Fibroblast of lung (primary cell): ENCODE results near the gene TNFSF13. TPM values are rescaled to one million over a fixed set of nuclear protein-coding genes. Genes with fewer than 3 reads are reported as not detected.
A peak's percentile ranks its signal among the peaks of the same experiment; 100 is the strongest.

Source experiments
- DNase-seq, 2 donors: peaks; one replicate each; pipeline versions ENCODE4 v3.0.0 to v3.0.0-alpha.2; 2010; ENCODE audit warnings: low read depth in 2 of 2
- H2AFZ ChIP-seq: 2 replicates; pipeline ENCODE4 v1.5.1; 2012; ENCODE audit warnings: low read length, control low read depth, inconsistent platforms
- H3K27ac ChIP-seq: 2 replicates; pipeline ENCODE4 v1.5.1; 2011; ENCODE audit warnings: low read length, control low read depth; ENCODE audit not compliant: insufficient read depth
- H3K27me3 ChIP-seq: 2 replicates; pipeline ENCODE4 v1.5.1; 2011; ENCODE audit warnings: mild to moderate bottlenecking, low read length; ENCODE audit not compliant: control insufficient read depth, insufficient read depth
- H3K36me3 ChIP-seq: 2 replicates; pipeline ENCODE4 v1.5.1; 2011; ENCODE audit warnings: low read length; ENCODE audit not compliant: control insufficient read depth, insufficient read depth
- H3K4me1 ChIP-seq: 2 replicates; pipeline ENCODE4 v1.5.1; 2011; ENCODE audit warnings: low read length; ENCODE audit not compliant: control insufficient read depth, insufficient read depth; ENCODE audit errors: extremely low read depth
- H3K4me2 ChIP-seq: 2 replicates; pipeline ENCODE4 v1.5.1; 2011; ENCODE audit warnings: low read length, control low read depth; ENCODE audit not compliant: insufficient read depth; ENCODE audit errors: extremely low read depth
- H3K4me3 ChIP-seq, 4 experiments: fragments of 200-600 bp in 1 of 4; sonication (generic) in 1 of 4; replicated peaks in 1 of 4; 2 replicates each; pipeline ENCODE4 v1.5.1; 2011 to 2016; ENCODE audit warnings: low read length in 4 of 4, low read depth in 3 of 4, mild to moderate bottlenecking in 3 of 4, control low read depth in 2 of 4, inconsistent platforms in 1 of 4, mixed read lengths in 1 of 4; ENCODE audit not compliant: insufficient read depth in 1 of 4; ENCODE audit errors: control extremely low read depth in 1 of 4
- H3K79me2 ChIP-seq: 2 replicates; pipeline ENCODE4 v1.5.1; 2012; ENCODE audit warnings: mild to moderate bottlenecking, low read length, inconsistent platforms; ENCODE audit not compliant: control insufficient read depth, insufficient read depth
- H3K9ac ChIP-seq: 2 replicates; pipeline ENCODE4 v1.5.1; 2011; ENCODE audit warnings: mild to moderate bottlenecking, low read length, control low read depth; ENCODE audit not compliant: insufficient read depth
- H3K9me3 ChIP-seq: 2 replicates; pipeline ENCODE4 v1.5.1; 2012; ENCODE audit warnings: low read depth, low read length; ENCODE audit not compliant: control insufficient read depth, insufficient read depth
- H4K20me1 ChIP-seq: 2 replicates; pipeline ENCODE4 v1.5.1; 2011; ENCODE audit warnings: low read length; ENCODE audit not compliant: control insufficient read depth, insufficient read depth; ENCODE audit errors: extremely low read depth
- CTCF ChIP-seq, 2 donors: IDR thresholded peaks in 1 of 2; conservative IDR thresholded peaks in 1 of 2; 1 replicate in 1 of 2; 2 replicates in 1 of 2; pipeline ENCODE4 v1.5.1; 2011 to 2012; ENCODE audit warnings: low read length in 2 of 2, control low read depth in 1 of 2, inconsistent platforms in 1 of 2, low read depth in 1 of 2, mild to moderate bottlenecking in 1 of 2
- EZH2 ChIP-seq: IDR thresholded peaks from 2 replicates; pipeline ENCODE4 v1.5.1; 2012; ENCODE audit warnings: low read length, control low read depth, mild to moderate bottlenecking; ENCODE audit errors: missing control alignments
- polyA plus RNA-seq, 2 donors: library from polyadenylated mRNA; depleted of rRNA in 1 of 2; stranded (reverse) in 1 of 2; unstranded in 1 of 2; fragments of >200 nt; gene quantifications; 2 replicates each; pipeline ENCODE4 v1.2.1, GENCODE V29; 2011 to 2012; ENCODE audit warnings: missing spikeins in 1 of 2
- total RNA-seq: library from RNA; depleted of rRNA; stranded (reverse); fragments of >200 nt; gene quantifications from 2 replicates; pipeline ENCODE4 v1.2.1, GENCODE V29; 2014

Gene TNFSF13
- total and polyA plus RNA-seq, 2 donors (not counting 1 experiment from before 2014, with no cell fraction given), result 2.0 to 2.5 TPM

GRCh38 chr17:7587420-7588151 lies 29.0 kb downstream of the TNFSF13 start:
- Histone ChIP-seq H3K9me3 (no peaks in the 10 kb centered on the region), H4K20me1 (no peaks in the 10 kb centered on the region), H2AFZ (no peak overlapping the region), H3K36me3 (peaks cover 22% of the 10 kb centered on the region), H3K9ac (no peak overlapping the region), H3K27ac (peak overlapping the region; percentile 78), H3K4me3 (peak overlapping the region in 1 of 4 experiments; percentile 43), H3K4me1 (peaks cover 54% of the 10 kb centered on the region), H3K4me2 (peak overlapping the region; percentile 94), H3K79me2 (peaks cover 31% of the 10 kb centered on the region), H3K27me3 (no peaks in the 10 kb centered on the region)
- DNase-seq, result peak; percentile 91 to 97
- TF ChIP-seq EZH2, result no peak
- peak in 1 of 2 donors; percentile 24 for TF ChIP-seq CTCF (conservative IDR thresholded peaks at IDR 0.05 in 1 of 2, IDR thresholded peaks at IDR 0.05 in 1 of 2; ENCODE audit: low read depth in 1 of 2, low read length in 2 of 2)

- Histone ChIP-seq H3K27me3 (no peaks in the 10 kb centered on the region), H3K79me2 (peaks cover 27% of the 10 kb centered on the region), H3K4me1 (peaks cover 48% of the 10 kb centered on the region), H2AFZ (no peak overlapping the region), H3K4me3 (peak overlapping the region in 3 of 4 experiments; percentile 19 to 43 (median 26)), H3K27ac (peak overlapping the region; percentile 78), H4K20me1 (no peaks in the 10 kb centered on the region), H3K9ac (peak overlapping the region; percentile 47), H3K36me3 (peaks cover 27% of the 10 kb centered on the region), H3K4me2 (peak overlapping the region; percentile 94), H3K9me3 (no peaks in the 10 kb centered on the region)
- DNase-seq, result no peak
- TF ChIP-seq EZH2 (no peak), CTCF (conservative IDR thresholded peaks at IDR 0.05 in 1 of 2, IDR thresholded peaks at IDR 0.05 in 1 of 2; ENCODE audit: low read depth in 1 of 2, low read length in 2 of 2) (no peak)
Measured at GRCh38 chr17:7588553-7589203, 30.1 kb downstream of the TNFSF13 start.

- no peaks in the 10 kb centered on the region for H4K20me1 ChIP-seq
- no peaks in the 10 kb centered on the region for H3K27me3 ChIP-seq
- H3K36me3 ChIP-seq, result peaks cover 29% of the 10 kb centered on the region
- no peaks in the 10 kb centered on the region for H3K9me3 ChIP-seq
- no peak overlapping the region for H2AFZ ChIP-seq
- H3K9ac ChIP-seq, result peak overlapping the region; percentile 47
- H3K27ac ChIP-seq, result peak overlapping the region; percentile 78
- TF ChIP-seq CTCF (conservative IDR thresholded peaks at IDR 0.05 in 1 of 2, IDR thresholded peaks at IDR 0.05 in 1 of 2; ENCODE audit: low read depth in 1 of 2, low read length in 2 of 2) (peak; percentile 75 to 79), EZH2 (no peak)
- H3K79me2 ChIP-seq, result peaks cover 25% of the 10 kb centered on the region
- peak; percentile 75 to 85 for DNase-seq
- peak overlapping the region; percentile 94 for H3K4me2 ChIP-seq
- peaks cover 48% of the 10 kb centered on the region for H3K4me1 ChIP-seq
- peak overlapping the region in 3 of 4 experiments; percentile 19 to 43 (median 26) for H3K4me3 ChIP-seq
Measured at GRCh38 chr17:7589204-7589868, 30.8 kb downstream of the TNFSF13 start.
